VCaP (cell line): ENCODE results near the gene DDX21.
"Not testable (repeated sequence)": the region's sequence is repeated elsewhere in the genome, so short reads cannot be mapped to it uniquely, and the experiment has no call there.

Experiments
- H3K27ac ChIP-seq: fragments of 450-650 bp; 2 replicates; pipeline ENCODE4 v1.5.1; 2017
- CTCF ChIP-seq: fragments of 450-650 bp; conservative IDR thresholded peaks from 2 replicates; pipeline ENCODE4 v1.5.1; 2017; ENCODE audit warnings: mild to moderate bottlenecking, moderate library complexity

Gene DDX21

GRCh38 chr10:68955832-68956532 lies at the start of gene DDX21:
Gene DDX21 (plus strand): TSS chr10:68956170. CDS start chr10:68956226, 56 bp downstream.
- TF ChIP-seq CTCF, result peak; percentile 71
- peak within 1 kb of the TSS; percentile 86 for H3K27ac ChIP-seq

- no peak for TF ChIP-seq CTCF
- H3K27ac ChIP-seq, result no peak overlapping the region
These were observed 31.4 kb upstream of the DDX21 start for GRCh38 chr10:68924593-68924992.

GRCh38 chr10:68925489-68925888 lies 30.5 kb upstream of the DDX21 start:
- no peak for TF ChIP-seq CTCF
- H3K27ac ChIP-seq, result no peak overlapping the region

GRCh38 chr10:68929157-68929556 lies 26.8 kb upstream of the DDX21 start:
- H3K27ac ChIP-seq, result not testable (repeated sequence)

- H3K27ac ChIP-seq, result not testable (repeated sequence)
These were observed 26.1 kb upstream of the DDX21 start for GRCh38 chr10:68929888-68930287.

GRCh38 chr10:68932860-68933259 lies 23.1 kb upstream of the DDX21 start:
- not testable (repeated sequence) for H3K27ac ChIP-seq

- no peak for TF ChIP-seq CTCF
- H3K27ac ChIP-seq, result no peak overlapping the region
These were observed 21.0 kb upstream of the DDX21 start for GRCh38 chr10:68934994-68935393.

- no peak for TF ChIP-seq CTCF
- no peak overlapping the region for H3K27ac ChIP-seq
These were observed 17.9 kb upstream of the DDX21 start for GRCh38 chr10:68938117-68938516.

GRCh38 chr10:68938884-68939283 lies 17.1 kb upstream of the DDX21 start:
- no peak for TF ChIP-seq CTCF
- H3K27ac ChIP-seq, result no peak overlapping the region

GRCh38 chr10:68940917-68941316 lies 15.1 kb upstream of the DDX21 start:
- not testable (repeated sequence) for H3K27ac ChIP-seq
